Stimulated activated CD8-positive, alpha-beta memory T cell treated with anti-CD3 and anti-CD28 coated beads, Interleukin-12 subunit alpha, Interleukin-12 subunit beta, amount 100 ng/mL, for 1 hour (primary cell): Measurements from ENCODE around the gene PPARD.

Experiments
- DNase-seq: peaks from one replicate; pipeline ENCODE4 v3.0.0-alpha.2; 2020; ENCODE audit warnings: low read depth

The PPARD gene

GRCh38 chr6:35354361-35355135, 12.2 kb downstream of the PPARD start:
- DNase-seq: no peak

GRCh38 chr6:35356391-35356790, 14.0 kb downstream of the PPARD start:
- DNase-seq: no peak

- no peak for DNase-seq
Measured at GRCh38 chr6:35357677-35358076, 15.3 kb downstream of the PPARD start.

GRCh38 chr6:35358086-35358485, 15.7 kb downstream of the PPARD start:
- DNase-seq: no peak

- DNase-seq: no peak
Measured at GRCh38 chr6:35359346-35359743, 17.0 kb downstream of the PPARD start.

GRCh38 chr6:35359744-35360348, 17.5 kb downstream of the PPARD start:
- no peak for DNase-seq

GRCh38 chr6:35360349-35361138, 18.2 kb downstream of the PPARD start:
- DNase-seq: no peak

GRCh38 chr6:35362200-35362599, 19.8 kb downstream of the PPARD start:
- DNase-seq: no peak

GRCh38 chr6:35363293-35363750, 21.0 kb downstream of the PPARD start:
- no peak for DNase-seq

- DNase-seq: no peak
Measured at GRCh38 chr6:35365594-35366203, 23.3 kb downstream of the PPARD start.

GRCh38 chr6:35366204-35366596, 23.8 kb downstream of the PPARD start:
- DNase-seq: no peak

GRCh38 chr6:35367646-35368037, 25.3 kb downstream of the PPARD start:
- DNase-seq: no peak

- no peak for DNase-seq
Measured at GRCh38 chr6:35368038-35368887, 25.9 kb downstream of the PPARD start.

- DNase-seq: peak; percentile 10
Measured at GRCh38 chr6:35370124-35370741, 27.9 kb downstream of the PPARD start.

GRCh38 chr6:35370785-35371493, 28.6 kb downstream of the PPARD start:
- no peak for DNase-seq

- no peak for DNase-seq
Measured at GRCh38 chr6:35371494-35372262, 29.3 kb downstream of the PPARD start.

GRCh38 chr6:35372633-35373032, 30.3 kb downstream of the PPARD start:
- no peak for DNase-seq

GRCh38 chr6:35376281-35376680, 33.9 kb downstream of the PPARD start:
- no peak for DNase-seq

GRCh38 chr6:35377002-35377401, 34.6 kb downstream of the PPARD start:
- DNase-seq: no peak

- no peak for DNase-seq
Measured at GRCh38 chr6:35378261-35378660, 35.9 kb downstream of the PPARD start.
